Measurements from ENCODE around the gene BORCS5.

BORCS5 gene

DNA sequence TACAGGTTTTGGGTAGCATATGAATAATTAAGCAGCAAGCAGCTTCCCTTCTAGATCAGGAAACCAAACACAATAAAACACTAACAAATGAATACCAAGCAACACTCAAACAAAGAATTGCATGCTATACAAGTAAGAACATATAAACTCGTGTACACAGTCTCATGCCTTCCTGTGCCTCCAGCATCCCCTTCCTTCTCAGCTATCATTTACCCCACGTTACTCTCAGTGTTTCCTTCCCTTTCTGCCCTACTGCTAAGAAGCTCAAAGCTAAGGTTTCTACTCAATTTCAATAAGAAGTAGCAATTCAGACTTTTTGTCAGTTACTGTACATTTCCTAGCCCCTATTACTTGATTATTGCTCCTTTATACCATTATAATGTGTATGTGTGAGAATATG, 124.8 kb downstream of the BORCS5 start:
- DNase-seq (ENCODE audit: low read depth, low spot score): no peak
- H3K4me3 ChIP-seq (ENCODE audit: low read depth, low read length): no peak overlapping the region
- ChIA-PET POLR2A (no interaction called here), CTCF (no interaction called here)
- TF ChIP-seq, protein P1, sequence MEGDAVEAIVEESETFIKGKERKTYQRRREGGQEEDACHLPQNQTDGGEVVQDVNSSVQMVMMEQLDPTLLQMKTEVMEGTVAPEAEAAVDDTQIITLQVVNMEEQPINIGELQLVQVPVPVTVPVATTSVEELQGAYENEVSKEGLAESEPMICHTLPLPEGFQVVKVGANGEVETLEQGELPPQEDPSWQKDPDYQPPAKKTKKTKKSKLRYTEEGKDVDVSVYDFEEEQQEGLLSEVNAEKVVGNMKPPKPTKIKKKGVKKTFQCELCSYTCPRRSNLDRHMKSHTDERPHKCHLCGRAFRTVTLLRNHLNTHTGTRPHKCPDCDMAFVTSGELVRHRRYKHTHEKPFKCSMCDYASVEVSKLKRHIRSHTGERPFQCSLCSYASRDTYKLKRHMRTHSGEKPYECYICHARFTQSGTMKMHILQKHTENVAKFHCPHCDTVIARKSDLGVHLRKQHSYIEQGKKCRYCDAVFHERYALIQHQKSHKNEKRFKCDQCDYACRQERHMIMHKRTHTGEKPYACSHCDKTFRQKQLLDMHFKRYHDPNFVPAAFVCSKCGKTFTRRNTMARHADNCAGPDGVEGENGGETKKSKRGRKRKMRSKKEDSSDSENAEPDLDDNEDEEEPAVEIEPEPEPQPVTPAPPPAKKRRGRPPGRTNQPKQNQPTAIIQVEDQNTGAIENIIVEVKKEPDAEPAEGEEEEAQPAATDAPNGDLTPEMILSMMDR (IDR thresholded peaks at IDR 0.05; ENCODE audit: insufficient read depth, low read length, missing control alignments): no peak

DNA sequence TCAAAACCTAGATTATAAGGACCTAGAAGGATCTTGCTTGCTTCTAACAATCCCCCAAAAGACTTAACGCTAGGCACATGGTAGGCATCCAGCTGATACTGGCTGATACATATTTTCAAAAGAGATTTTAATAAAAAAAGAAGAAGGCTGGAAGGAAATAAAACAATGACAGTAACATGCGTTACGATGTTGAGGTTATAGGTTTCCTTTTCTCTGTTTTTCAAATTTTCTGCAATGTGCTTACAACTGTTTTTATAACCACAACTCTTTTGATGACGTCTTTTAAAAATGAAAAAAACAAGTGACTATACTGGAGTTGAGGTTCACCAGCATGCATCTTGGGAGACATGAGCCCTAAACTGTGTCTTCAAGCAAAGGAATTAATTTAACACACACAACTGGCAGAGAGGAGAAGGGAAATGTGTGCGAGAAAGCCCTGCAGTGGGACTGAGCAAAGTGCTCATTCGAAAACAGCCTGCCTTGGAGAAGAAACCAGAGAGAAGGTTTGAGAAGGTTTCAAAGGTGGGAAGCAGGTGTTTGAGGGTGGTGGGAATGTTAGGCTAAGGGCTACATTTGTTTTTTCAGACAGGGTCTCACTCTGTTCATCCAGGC, 125.4 kb downstream of the BORCS5 start:
- POLR2A ChIA-PET: no interaction called here

DNA sequence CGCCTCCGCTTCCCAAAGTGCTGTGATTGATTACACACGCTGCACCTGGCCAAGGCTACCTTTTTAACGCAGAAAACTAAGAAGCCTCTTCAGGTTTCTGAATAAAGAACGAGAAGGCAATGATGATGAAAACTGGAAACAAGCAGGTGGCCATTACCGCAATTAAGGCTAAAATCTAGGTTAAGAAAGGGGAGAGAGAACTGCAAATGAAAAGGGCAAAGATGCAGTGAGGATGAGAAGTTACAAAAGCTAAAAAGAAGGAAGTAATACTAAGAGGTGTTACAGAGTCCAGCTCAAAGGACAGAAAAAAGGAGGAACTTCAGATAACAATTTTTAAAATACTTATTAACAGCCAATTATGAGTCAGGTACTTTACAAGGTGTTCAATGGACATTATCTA, 126.1 kb downstream of the BORCS5 start:
- no peak for DNase-seq (ENCODE audit: low read depth, low spot score)
- TF ChIP-seq, protein P1 (IDR thresholded peaks at IDR 0.05; ENCODE audit: insufficient read depth, low read length, missing control alignments): no peak
- ChIA-PET POLR2A (no interaction called here), CTCF (interaction anchor here (0.6 kb wide), 1 partner anchor 306 kb away, joined by 3 read pairs; no protein-coding TSS in a partner anchor)
- H3K4me3 ChIP-seq (ENCODE audit: low read depth, low read length): no peak overlapping the region

More for the DNA sequence above, 125.4 kb downstream of the BORCS5 start:
- no peak for DNase-seq (ENCODE audit: low read depth, low spot score)
- TF ChIP-seq, protein P1 (IDR thresholded peaks at IDR 0.05; ENCODE audit: insufficient read depth, low read length, missing control alignments): no peak
- CTCF ChIA-PET: interaction anchor here (0.6 kb wide), 1 partner anchor 307 kb away, joined by 3 read pairs; no protein-coding TSS in a partner anchor
- H3K4me3 ChIP-seq (ENCODE audit: low read depth, low read length): no peak overlapping the region

DNA sequence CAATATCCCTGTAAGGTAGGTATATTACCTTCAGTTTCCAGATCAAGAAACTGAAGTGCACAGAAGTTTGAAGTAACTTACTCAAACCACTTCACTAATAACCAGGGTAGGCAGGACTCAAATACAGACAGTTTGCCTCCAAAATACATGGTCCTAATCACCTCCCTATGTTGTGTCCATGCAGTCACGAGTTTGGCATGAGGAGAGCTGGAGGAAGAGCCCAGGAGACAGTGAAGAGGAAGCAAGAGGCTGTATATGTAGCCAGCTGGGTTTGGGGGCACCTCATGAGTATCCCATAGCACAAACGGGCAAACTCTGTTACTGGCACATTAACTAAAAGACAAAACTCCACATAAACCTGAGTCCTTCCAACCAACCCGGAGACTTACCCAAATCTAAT, 126.6 kb downstream of the BORCS5 start:
- H3K4me3 ChIP-seq (ENCODE audit: low read depth, low read length): no peak overlapping the region
- ChIA-PET CTCF (no interaction called here), POLR2A (no interaction called here)
- DNase-seq (ENCODE audit: low read depth, low spot score): no peak
- TF ChIP-seq, protein P1 (IDR thresholded peaks at IDR 0.05; ENCODE audit: insufficient read depth, low read length, missing control alignments): no peak

- CTCF ChIA-PET: no interaction called here
- no peak for DNase-seq (ENCODE audit: low read depth, low spot score)
- TF ChIP-seq, protein P1 (IDR thresholded peaks at IDR 0.05; ENCODE audit: insufficient read depth, low read length, missing control alignments): no peak
- no peak overlapping the region for H3K4me3 ChIP-seq (ENCODE audit: low read depth, low read length)
- POLR2A ChIA-PET: no interaction called here
These were observed 129.9 kb downstream of the BORCS5 start for GRCh38 chr12:12486661-12487240.

- H3K4me3 ChIP-seq (ENCODE audit: low read depth, low read length): no peak overlapping the region
- TF ChIP-seq, protein P1 (IDR thresholded peaks at IDR 0.05; ENCODE audit: insufficient read depth, low read length, missing control alignments): no peak
- no peak for DNase-seq (ENCODE audit: low read depth, low spot score)
- ChIA-PET CTCF (no interaction called here), POLR2A (no interaction called here)
These were observed 130.6 kb downstream of the BORCS5 start for GRCh38 chr12:12487490-12487889.
